Measurements from ENCODE around the gene CHST3. TPM values are rescaled to one million over a fixed set of nuclear protein-coding genes. Genes with fewer than 3 reads are reported as not detected.
"Not testable (repeated sequence)": the region's sequence is repeated elsewhere in the genome, so short reads cannot be mapped to it uniquely, and the experiment has no call there.

The CHST3 gene
- total RNA-seq, 1 experiment from 2014 or later, result 23.6 TPM

DNA sequence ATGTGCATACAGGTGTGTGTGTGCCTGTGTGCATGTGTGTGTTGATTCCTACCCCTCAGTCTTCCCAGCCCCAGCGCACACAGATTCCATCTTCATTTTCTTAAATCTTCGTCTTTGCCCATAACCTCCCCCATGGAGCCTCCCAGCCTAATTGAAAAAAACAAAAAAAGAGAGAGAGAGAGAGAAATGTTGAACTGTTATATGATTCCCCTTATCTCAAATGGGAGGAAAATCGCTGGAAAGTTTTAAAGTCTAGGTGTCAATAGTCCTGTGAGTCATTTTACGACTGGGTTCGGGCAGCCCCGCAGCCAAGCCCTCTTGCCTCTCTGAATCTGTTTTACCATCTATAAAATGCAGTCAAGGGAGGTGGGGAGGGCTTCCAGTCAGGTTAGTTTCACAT lies 63.3 kb downstream of the CHST3 start:
- peak; percentile 61 for DNase-seq (ENCODE audit: low read depth)

DNA sequence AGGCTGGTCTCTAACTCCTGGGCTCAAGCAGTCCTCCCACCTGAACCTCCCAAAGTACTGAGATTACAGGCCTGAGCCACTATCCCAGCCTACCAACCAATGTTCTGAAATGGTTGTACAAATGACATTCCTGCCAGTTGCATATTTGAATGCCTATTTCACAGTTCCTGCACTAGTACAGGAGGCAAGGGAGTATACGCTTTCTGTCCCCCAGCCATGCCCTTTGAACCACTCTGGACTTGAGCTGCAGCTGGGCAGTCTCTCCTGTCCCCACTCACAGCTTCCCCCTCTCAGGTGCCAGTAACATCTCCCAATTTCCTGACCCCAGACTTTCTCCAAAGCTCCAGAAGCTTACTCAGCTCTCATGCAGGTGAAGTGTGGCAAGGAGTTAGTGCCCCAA lies 65.2 kb downstream of the CHST3 start:
- DNase-seq (ENCODE audit: low read depth), result no peak

DNA sequence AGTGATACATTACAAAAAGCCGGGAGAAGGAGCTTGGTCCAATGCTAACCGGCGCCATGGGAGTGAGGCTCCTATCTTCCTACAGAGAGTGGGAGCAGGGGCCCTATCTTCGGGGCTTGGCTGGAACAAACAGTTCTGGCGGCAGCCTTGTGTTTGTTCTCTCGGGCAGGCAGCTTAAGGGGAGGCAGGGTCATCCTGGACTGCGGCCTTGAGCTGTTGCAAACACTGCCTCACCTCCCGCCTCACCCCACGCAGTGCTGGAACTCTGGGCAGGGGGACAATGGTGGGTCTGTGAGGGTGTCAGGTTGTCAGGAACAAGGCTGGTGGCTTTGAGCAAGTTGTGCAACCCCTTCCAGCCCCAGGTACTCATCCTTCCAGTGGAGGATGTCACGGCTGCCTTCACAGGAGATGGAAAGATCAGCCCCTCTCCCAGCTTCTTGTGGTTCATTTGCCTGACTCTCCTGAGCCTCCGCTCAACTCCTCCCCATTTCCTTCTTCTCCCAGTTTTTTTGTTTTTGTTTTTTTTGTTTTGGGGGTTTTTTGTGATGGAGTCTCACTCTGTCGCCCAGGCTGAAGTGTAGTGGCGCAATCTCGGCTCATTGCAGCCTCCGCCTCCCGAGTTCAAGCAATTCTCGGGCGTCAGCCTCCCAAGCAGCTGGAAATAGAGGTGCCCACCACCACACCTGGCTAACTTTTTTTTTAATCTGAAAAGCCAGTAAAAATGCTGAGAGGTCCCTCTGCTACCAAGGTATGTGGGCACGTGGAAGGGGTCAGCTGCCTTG lies 66.8 kb downstream of the CHST3 start:
- DNase-seq (ENCODE audit: low read depth), result no peak

DNA sequence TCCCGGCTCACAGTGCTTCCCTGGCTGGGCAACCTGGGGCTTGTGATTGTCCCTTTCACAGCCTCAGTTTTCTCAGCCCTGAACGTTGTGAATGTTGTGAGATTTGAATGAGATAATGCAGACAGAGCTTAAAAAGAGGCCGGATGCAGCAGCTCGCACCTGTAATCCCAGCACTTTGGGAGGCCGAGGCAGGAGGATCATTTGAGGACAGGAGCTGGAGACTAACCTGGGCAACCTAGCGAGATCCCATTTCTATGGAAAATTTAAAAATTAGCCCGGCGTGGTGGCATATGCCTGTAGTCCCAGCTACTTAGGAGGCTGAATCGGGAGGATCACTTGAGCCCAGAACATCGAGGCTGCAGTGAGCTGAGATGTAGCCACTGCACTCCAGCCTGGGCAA lies 67.5 kb downstream of the CHST3 start:
- no peak for DNase-seq (ENCODE audit: low read depth)

DNA sequence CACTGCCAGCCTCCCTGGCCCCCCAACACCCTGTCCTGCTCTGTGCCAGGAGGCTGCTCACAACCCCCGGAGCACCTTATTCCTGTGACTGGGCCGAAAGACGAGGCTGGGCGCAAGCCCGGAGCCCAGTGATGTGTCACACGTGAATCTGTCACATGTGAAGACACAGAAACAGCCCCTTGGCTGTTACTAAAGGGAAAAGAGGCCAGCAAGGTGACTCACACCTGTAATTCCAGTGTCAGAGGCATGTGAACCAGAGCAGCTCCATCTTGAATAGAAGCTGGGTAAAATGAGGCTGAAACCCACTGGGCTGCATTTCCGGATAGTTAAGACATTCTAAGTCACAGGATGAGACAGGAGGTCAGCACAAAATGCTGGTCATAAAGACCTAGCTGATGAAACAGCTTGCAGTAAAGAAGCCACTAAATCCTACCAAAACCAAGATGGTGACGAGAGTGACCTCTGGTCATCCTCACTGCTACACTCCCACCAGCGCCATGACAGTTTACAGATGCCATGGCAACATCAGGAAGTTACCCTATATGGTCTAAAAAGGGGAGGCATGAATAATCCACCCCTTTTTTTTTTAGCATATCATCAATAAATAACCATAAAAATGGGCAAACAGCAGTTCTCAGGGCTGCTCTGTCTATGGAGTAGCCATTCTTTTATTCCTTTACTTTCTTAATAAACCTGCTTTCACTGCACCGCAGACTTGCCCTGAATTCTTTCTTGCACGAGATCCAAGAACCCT lies 68.4 kb downstream of the CHST3 start:
- not testable (repeated sequence) for DNase-seq (ENCODE audit: low read depth)

DNA sequence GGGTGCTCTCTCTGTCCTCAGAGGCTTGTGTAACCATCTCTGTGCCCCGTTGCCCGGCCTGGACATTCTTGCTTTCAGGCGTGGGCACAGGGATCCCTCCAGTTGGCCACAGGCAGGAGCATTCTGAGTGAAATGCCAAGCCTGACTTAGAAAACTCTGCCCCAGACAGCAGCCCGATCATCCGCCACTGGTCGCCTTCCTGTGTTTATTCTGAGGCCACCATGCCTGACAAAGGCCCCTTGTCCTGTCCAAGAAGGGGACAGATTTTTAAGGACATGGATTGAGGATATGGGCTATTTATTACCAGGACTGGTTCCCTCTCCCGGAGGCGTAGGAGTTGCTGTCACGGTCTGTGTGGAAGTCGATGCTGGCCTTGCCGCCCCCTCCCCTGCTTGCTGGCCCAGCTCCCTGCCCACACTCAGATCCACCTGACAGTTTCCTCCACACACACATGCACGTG lies 69.9 kb downstream of the CHST3 start:
- DNase-seq (ENCODE audit: low read depth), result no peak

DNA sequence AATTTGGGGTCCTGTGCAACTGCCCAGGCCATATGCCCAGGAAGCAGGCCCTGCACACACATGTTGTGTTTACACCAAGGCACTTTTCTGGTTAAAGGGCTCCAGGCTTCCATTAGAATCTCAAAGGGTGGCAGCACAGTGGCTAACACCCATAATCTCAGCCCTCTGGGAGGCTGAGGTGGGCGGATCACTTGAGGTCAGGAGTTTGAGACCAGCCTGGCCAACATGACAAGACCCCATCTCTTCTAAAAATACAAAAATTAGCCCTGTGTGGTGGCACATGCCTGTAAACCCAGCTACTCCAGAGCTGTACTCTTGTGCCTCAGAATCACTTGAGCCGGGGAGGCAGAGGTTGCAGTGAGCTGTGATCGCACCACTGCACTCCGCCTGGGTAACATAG lies 70.6 kb downstream of the CHST3 start:
- no peak for DNase-seq (ENCODE audit: low read depth)

DNA sequence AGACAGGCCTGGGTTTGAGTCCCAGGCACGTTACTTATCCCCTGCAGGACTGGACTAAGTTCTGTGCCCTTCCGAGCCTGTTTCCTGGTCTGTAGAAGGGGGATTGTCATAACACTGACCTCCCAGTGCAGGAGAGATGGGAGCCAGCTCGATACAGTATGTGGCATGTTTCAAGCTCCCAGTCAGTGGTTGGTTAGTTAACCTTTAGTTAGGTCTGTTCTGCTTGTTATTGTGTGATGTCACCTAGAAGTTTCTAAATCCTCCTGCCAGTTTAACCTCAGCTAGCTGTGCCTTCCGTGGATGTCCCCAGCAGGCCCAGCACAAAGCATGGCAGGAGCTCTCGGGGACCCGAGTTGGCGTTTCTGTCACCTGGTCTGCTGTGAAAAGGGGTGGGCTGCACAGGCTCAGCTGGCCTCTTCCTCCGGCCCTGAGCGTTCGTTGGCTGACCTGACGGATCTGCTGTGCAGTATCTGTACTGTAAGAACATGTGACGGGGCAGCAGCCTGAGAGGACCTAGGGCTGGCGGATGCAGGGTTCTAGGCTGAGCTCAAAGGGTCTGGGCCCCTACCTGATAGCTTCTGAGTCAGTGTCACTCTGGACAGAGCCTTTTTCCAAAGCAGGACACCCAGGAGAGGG lies 71.2 kb downstream of the CHST3 start:
- DNase-seq (ENCODE audit: low read depth), result no peak

DNA sequence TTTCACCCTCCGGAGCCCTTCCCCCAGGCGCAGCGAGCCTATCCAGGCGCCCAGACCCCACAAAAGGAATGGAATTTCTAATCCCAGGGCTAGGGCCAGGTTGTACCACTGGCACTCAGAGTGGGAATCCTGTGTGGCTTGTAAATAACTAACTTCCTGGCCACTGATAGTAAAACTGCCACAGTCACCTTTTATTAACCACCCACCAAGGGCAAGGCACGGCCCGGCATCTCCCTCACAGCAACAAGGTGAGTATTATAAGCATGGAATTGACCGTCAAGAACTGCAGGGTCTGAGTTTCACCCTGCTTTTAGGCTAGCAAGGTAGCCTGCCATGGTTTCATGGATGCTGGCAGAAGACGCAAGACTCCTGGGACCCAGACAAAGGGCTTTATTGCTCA lies 73.1 kb downstream of the CHST3 start:
- DNase-seq (ENCODE audit: low read depth), result no peak

DNA sequence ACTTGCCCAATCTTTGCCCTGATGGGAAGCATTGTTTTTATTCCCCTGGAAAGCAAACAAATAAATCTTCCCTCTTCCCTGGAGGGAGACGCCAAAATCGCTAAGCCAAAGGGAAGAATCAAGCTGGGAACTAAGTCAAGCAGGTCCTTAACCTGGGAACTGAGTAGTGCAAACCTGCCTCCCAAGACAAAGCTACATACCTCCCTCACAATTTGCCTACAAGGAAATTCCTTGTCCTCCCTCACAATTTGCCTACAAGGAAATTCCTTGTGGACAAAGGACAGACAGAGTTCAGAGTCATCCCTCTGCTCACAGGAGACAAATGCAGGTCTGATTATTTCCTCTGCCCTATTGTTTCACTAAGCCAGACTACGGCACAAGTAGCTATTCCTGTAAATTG lies 73.6 kb downstream of the CHST3 start:
- DNase-seq (ENCODE audit: low read depth), result no peak

DNA sequence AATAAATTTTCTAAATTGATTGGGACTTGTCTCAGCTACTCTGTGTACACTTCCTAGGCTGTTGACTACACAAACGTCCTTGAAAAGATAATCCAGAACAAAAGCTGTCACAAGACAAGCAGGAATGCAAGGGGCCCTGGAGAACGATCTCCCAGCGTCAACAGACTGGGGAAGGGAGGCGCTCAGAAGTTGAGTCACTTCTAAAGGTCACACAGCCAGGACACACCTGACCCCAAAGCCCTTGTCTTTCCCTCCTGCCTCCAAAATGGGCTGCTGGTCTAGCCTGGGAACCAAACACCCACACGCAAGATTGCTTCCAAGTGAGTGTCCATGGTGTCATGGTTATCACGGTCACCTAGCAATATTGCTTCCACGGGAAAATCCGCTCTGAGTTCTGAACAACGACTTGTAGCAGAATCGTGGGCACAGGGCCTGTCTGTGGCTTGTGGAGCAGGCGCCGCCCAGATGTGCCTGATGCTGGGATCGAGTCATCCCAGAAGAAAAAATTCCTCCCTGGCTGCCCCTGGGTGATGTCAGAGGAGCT lies 74.3 kb downstream of the CHST3 start:
- peak; percentile 22 for DNase-seq (ENCODE audit: low read depth)

DNA sequence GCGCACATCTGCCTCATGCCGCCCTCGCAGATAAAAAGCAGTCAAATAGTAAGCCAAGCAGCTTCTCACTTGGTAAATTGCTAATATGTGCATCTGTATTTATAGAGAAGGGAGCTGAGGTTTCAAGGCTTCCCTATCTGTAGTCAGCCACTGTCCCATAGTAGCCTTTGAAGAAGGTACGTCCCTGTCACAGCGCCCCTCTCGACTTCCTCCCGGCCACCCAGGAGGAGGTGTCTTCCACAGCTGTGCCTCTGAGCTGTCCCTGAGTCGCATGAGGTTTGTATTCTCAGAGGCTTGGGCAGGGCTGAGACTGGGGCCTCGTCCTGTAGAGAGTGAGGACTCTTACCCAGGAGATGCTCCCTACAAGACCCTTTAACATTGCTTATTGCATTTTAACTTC lies 75.2 kb downstream of the CHST3 start:
- no peak for DNase-seq (ENCODE audit: low read depth)

DNA sequence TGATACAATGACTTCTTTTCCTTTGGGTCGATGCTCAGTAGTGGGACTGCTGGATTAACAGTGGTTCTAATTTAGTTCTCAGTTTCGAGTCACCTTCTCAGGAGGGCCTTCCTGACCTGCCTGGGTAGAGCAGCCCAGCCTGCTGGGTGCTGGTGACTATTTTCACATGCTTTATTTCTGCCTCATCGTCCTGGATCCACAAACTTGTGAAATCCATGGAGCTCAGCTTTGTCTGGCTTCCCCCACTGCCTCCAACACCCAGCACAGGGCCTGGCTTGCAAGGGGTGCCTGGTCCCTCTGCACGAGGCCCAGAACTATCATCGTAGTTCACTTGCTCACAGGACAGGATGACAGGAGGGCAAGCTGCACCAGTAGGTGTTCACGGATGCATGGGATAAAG lies 77.3 kb downstream of the CHST3 start:
- DNase-seq (ENCODE audit: low read depth), result no peak

DNA sequence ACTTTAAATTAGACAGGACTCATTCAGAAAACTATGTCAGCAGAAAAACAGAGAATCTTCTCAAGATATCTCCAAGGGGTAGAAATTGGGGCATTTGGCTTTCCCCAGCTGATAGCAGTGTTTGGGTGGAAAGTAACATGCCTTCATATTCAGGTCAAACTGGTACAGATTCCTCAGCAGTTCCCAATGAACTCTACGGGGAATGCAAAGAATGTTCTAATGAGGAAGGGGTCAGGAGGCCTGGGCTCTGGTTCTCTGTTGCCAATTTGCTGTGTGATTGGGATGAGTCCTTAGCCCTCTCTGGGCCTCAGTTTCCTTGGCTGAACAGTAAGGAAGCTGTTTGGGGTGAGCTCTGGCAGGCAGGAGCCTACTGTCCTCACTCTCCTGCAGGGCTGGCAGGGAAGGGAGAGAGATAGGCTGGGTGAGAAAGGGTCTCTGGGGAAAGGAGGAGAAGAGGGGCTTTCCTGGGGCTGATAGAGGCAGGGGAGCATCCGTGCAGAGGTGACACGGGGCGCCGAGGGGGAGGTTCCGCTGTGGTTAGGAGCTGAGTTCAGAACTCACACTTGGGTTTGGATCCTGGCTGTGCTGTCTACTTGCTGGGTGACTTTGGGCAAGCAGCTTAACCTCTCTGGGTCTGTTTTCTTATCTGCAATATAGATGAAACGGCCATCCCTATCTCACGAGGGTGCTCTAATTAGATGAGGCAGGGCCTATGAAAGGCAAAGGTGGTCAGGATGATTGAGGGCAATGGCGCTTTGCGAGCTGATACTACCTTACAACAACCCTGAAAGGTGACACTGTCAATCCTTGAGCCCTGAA lies 79.0 kb downstream of the CHST3 start:
- DNase-seq (ENCODE audit: low read depth), result no peak

DNA sequence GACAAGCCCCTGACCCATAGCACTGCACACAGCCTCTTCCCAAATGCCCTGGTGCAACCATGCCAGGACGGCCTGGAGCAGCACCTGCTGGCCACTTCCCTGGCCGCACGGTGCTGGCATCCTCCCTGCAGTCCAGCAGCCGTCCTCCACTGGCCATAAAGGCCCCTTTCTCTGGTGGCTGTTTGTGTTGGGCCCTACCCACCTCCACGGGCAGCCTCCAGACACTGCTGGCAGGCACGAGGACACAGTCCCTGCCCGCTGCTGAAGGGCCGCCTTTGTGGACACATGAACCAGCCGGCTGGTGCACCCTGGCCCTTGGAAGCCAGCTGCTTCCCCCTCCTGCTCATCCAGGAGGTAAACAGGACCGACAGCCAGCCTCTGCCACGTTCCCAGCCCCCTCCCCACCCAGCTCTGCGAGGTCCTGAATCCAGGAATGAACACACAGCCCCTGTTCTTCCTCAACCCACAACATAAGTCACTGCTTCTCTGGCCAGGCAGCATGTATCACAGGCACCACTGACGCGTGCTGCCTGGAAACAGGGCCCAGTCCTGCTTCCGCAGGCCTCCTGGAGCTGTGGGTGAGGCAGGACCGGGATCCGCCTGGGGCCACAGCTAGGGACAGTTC lies 80.3 kb downstream of the CHST3 start:
- DNase-seq (ENCODE audit: low read depth), result peak; percentile 57

DNA sequence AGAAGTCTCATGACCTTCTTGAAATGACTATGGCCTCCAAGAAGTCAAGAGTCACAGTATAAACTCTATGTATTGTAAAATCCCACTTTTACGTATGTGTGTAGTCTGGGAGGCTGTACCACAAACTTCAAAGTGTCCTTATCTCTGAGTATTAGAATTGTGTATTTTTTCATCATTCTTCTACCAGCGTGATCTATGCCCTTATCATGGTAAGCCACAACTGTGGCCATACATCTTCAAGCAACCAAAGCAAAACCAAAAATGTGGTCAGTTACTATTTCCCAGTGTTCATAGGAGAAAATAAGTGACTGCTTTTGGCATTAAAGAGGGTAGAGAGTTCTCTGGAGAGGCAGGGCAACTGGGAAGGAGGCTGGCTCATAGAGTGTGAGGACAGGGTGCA lies 81.4 kb downstream of the CHST3 start:
- no peak for DNase-seq (ENCODE audit: low read depth)

DNA sequence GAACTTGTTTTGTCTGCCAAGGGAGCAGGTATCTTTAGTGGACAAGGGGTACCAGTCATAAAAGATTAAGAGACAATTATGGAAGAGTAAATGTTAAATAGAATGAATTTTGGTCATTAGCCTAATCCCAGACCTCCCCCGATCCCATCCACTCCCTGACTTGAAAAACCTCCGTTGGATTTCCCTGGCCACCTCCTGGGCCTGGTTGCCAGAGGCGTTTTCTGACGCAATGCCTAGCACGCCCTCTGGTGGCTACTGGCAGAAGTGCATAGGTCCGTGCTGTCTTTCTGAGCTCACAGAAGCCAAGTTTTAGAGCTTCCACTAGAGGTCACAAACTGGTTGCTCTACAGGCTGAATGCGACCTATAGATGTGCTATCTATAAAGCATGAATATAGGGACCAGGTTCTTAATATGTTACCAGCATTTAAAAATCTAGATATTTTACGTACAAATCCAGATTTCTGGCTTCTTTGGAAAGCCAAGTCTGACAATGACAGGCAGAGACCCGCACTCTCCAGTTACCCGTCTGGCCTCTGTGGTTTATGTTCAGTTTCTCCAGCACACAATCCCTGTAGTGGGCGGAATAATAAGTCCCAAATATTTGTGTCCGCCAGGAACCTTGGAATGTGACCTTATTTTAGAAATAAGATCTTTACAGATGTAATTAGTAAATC lies 84.4 kb downstream of the CHST3 start:
- peak; percentile 89 for DNase-seq (ENCODE audit: low read depth)

DNA sequence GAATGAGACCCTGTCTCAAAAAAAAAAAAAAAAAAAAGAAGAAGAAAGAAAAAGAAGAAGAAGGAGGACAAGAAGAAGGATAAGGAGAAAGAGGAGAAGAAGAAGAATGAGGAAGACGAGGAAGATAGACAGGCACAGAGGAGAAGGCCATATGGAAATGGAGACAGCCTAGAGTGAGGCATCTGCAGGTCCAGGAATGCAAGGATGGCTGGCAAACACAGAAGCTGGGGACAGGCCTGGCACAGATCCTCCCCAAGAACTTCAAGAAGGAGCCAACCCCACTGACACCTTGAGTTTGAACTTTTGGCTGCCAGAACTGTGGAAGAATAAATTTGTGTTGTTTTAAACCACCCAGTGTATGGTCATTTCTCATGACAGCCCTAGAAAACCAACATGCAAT lies 85.3 kb downstream of the CHST3 start:
- no peak for DNase-seq (ENCODE audit: low read depth)

DNA sequence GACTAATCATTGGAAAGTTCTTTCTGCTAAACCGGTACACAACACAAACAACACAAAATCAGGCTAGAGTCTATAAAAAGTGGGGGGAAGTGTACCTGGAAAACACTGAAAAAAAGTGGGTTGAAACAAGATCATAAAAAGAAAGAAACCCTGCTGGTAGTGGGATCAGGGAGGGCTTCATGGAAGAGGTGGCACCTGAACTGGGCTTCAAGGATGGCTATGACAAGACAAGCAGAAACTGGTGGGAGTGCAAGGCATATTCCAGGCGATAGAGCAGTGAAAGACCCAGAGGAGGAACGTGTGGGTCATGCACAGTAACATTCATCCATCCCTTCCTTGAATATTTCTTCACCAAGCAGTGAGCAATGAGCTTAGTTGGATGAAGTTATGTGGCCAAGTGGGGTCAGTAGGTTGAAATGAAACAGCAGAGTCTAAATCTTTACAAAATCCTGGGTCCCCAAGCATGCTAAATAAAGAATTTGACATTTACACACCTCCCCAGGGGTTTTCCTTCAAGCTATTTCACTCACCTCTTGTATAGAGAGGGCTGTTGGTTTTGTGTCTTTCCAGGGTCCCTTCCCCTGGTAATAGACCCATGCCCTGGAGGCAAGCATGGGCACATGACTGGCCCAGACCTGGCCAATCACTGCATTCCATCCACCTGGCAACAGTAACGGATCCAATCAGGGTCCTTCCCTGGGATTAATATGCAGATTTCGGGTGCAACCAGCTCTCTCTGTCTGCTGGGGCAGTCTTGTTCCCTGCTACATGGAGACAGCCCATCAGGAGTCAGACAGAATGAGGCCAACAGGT lies 86.0 kb downstream of the CHST3 start:
- DNase-seq (ENCODE audit: low read depth), result no peak
